H9 (cell line): Measurements from ENCODE around the gene FAM219B. TPM values are rescaled to one million over a fixed set of nuclear protein-coding genes. Genes with fewer than 3 reads are reported as not detected.

ENCODE experiments used
- DNase-seq: peaks from one replicate; pipeline ENCODE4 v3.0.0-alpha.2; 2017
- H2AFZ ChIP-seq: one replicate; pipeline ENCODE4 v1.6.1; 2013; ENCODE audit warnings: mild to moderate bottlenecking, low read length, control low read depth, moderate library complexity
- H2AK5ac ChIP-seq: 2 replicates; pipeline ENCODE4 v1.6.1; 2013; ENCODE audit warnings: low read length, control low read depth, mixed read lengths; ENCODE audit not compliant: insufficient read length
- H2BK120ac ChIP-seq: one replicate; pipeline ENCODE4 v1.6.1; 2013; ENCODE audit warnings: low read depth, mild to moderate bottlenecking, low read length, control low read depth, inconsistent platforms; ENCODE audit not compliant: poor library complexity, severe bottlenecking
- H2BK12ac ChIP-seq: 2 replicates; pipeline ENCODE4 v1.6.1; 2013; ENCODE audit warnings: low read length, control low read depth, mixed read lengths, low read depth; ENCODE audit not compliant: insufficient read length
- H2BK15ac ChIP-seq: 2 replicates; pipeline ENCODE4 v1.6.1; 2013; ENCODE audit warnings: low read depth, low read length, control low read depth
- H2BK20ac ChIP-seq: one replicate; pipeline ENCODE4 v1.6.1; 2013; ENCODE audit warnings: low read depth, mild to moderate bottlenecking, low read length, control low read depth, inconsistent platforms; ENCODE audit not compliant: poor library complexity, severe bottlenecking
- H2BK5ac ChIP-seq: 2 replicates; pipeline ENCODE4 v1.6.1; 2013; ENCODE audit warnings: low read length, control low read depth, mixed read lengths; ENCODE audit not compliant: insufficient read length
- H3K14ac ChIP-seq: 2 replicates; pipeline ENCODE4 v1.6.1; 2013; ENCODE audit warnings: low read length, control low read depth; ENCODE audit not compliant: insufficient read depth
- H3K18ac ChIP-seq: 2 replicates; pipeline ENCODE4 v1.6.1; 2013; ENCODE audit warnings: low read depth, mild to moderate bottlenecking, mixed read lengths, low read length, control low read depth; ENCODE audit not compliant: insufficient read length
- H3K23ac ChIP-seq: 2 replicates; pipeline ENCODE4 v1.6.1; 2013; ENCODE audit warnings: low read length, control low read depth, mixed read lengths, low read depth; ENCODE audit not compliant: insufficient read length
- H3K23me2 ChIP-seq: 2 replicates; pipeline ENCODE4 v1.6.1; 2013; ENCODE audit warnings: low read depth, mild to moderate bottlenecking, mixed read lengths, low read length, control low read depth; ENCODE audit not compliant: insufficient read length, poor library complexity, severe bottlenecking
- H3K27ac ChIP-seq: 2 replicates; pipeline ENCODE4 v1.5.1; 2013; ENCODE audit warnings: low read length, control low read depth, mixed read lengths, low read depth; ENCODE audit not compliant: insufficient read length
- H3K27me3 ChIP-seq: 2 replicates; pipeline ENCODE4 v1.6.1; 2013; ENCODE audit warnings: low read length, control low read depth, inconsistent platforms; ENCODE audit not compliant: insufficient read depth
- H3K4ac ChIP-seq: 2 replicates; pipeline ENCODE4 v1.6.1; 2013; ENCODE audit warnings: low read depth, mild to moderate bottlenecking, control low read depth, inconsistent platforms, low read length, moderate library complexity
- H3K4me1 ChIP-seq: 2 replicates; pipeline ENCODE4 v1.6.1; 2013; ENCODE audit warnings: low read length, control low read depth, inconsistent platforms; ENCODE audit not compliant: insufficient read depth
- H3K4me2 ChIP-seq: 2 replicates; pipeline ENCODE4 v1.6.1; 2013; ENCODE audit warnings: low read length, control low read depth, mixed read lengths; ENCODE audit not compliant: insufficient read length, insufficient read depth
- H3K56ac ChIP-seq: 2 replicates; pipeline ENCODE4 v1.6.1; 2013; ENCODE audit warnings: low read depth, mild to moderate bottlenecking, mixed read lengths, low read length, control low read depth; ENCODE audit not compliant: insufficient read length
- H3K79me1 ChIP-seq: 2 replicates; pipeline ENCODE4 v1.6.1; 2013; ENCODE audit warnings: low read depth, mild to moderate bottlenecking, moderate library complexity, low read length, control low read depth, inconsistent platforms; ENCODE audit not compliant: insufficient read depth, poor library complexity, severe bottlenecking
- H3K79me2 ChIP-seq: 2 replicates; pipeline ENCODE4 v1.6.1; 2013; ENCODE audit warnings: low read length, control low read depth, inconsistent platforms; ENCODE audit not compliant: insufficient read depth
- H3K9ac ChIP-seq: 2 replicates; pipeline ENCODE4 v1.6.1; 2013; ENCODE audit warnings: low read length, control low read depth, mixed read lengths; ENCODE audit not compliant: insufficient read length; ENCODE audit errors: extremely low read depth
- H3K9me3 ChIP-seq: one replicate; pipeline ENCODE4 v1.6.1; 2013; ENCODE audit warnings: low read depth, low read length, inconsistent platforms; ENCODE audit not compliant: control insufficient read depth
- H3T11ph ChIP-seq: one replicate; pipeline ENCODE4 v1.6.1; 2013; ENCODE audit warnings: mild to moderate bottlenecking, low read length, control low read depth, inconsistent platforms
- H4K20me1 ChIP-seq: one replicate; pipeline ENCODE4 v1.6.1; 2013; ENCODE audit not compliant: control insufficient read depth, insufficient read length, insufficient read depth
- H4K5ac ChIP-seq: 2 replicates; pipeline ENCODE4 v1.6.1; 2013; ENCODE audit warnings: low read depth, mild to moderate bottlenecking, mixed read lengths, low read length, control low read depth; ENCODE audit not compliant: insufficient read length
- H4K8ac ChIP-seq: replicated peaks from 2 replicates; pipeline ENCODE4 v1.6.1; 2013; ENCODE audit warnings: low read length, control low read depth, mixed read lengths, low read depth; ENCODE audit not compliant: insufficient read length
- H4K91ac ChIP-seq: 2 replicates; pipeline ENCODE4 v1.6.1; 2013; ENCODE audit warnings: low read depth, mild to moderate bottlenecking, moderate library complexity, mixed read lengths, low read length, control low read depth; ENCODE audit not compliant: insufficient read length
- H3K27ac Mint-ChIP-seq, 3 experiments: 2 replicates in 2 of 3; 3 replicates in 1 of 3; pipeline ENCODE4 v1.8.0; 2020 to 2021; ENCODE audit warnings: mixed read lengths in 3 of 3, mild to moderate bottlenecking in 1 of 3, moderate library complexity in 1 of 3
- H3K27me3 Mint-ChIP-seq: 2 replicates; pipeline ENCODE4 v1.8.0; 2021; ENCODE audit warnings: low read depth, mild to moderate bottlenecking, moderate library complexity, mixed read lengths
- H3K36me3 Mint-ChIP-seq, 3 experiments: 2 replicates in 2 of 3; 3 replicates in 1 of 3; pipeline ENCODE4 v1.8.0; 2020 to 2021; ENCODE audit warnings: low read depth in 3 of 3, mixed read lengths in 3 of 3; ENCODE audit not compliant: insufficient read depth in 1 of 3
- H3K4me1 Mint-ChIP-seq, 2 experiments: 2 replicates each; pipeline ENCODE4 v1.8.0; 2020; ENCODE audit warnings: mixed read lengths in 2 of 2
- H3K4me3 Mint-ChIP-seq, 2 experiments: 2 replicates in 1 of 2; 3 replicates in 1 of 2; pipeline ENCODE4 v1.8.0; 2020 to 2021; ENCODE audit warnings: mild to moderate bottlenecking in 2 of 2, mixed read lengths in 2 of 2, moderate library complexity in 1 of 2
- H3K9me3 Mint-ChIP-seq, 2 experiments: 2 replicates in 1 of 2; 3 replicates in 1 of 2; pipeline ENCODE4 v1.8.0; 2020; ENCODE audit warnings: mild to moderate bottlenecking in 2 of 2, mixed read lengths in 2 of 2, moderate library complexity in 1 of 2
- CTCF ChIP-seq: fragments of 200-600 bp; sonication (generic); conservative IDR thresholded peaks from 3 replicates; pipeline ENCODE4 v1.8.0; 2021; ENCODE audit warnings: antibody characterized with exemption, mild to moderate bottlenecking
- WGBS: extraction: QIAGEN DNeasy Blood & Tissue Kit; methylation state at CpG from one replicate; pipeline ENCODE4 v1.1.7; 2013; ENCODE audit warnings: missing lambda C conversion rate, low lambda C conversion rate, mixed read lengths; ENCODE audit not compliant: insufficient read length; ENCODE audit errors: extremely low coverage; 5-methylcytosine and 5-hydroxymethylcytosine counted together
- total RNA-seq: library from RNA; stranded (reverse); gene quantifications from 2 replicates; pipeline ENCODE4 v1.2.1, GENCODE V29; 2021

The FAM219B gene
- total RNA-seq, 1 experiment from 2014 or later = 60.3 TPM

GRCh38 chr15:74882528-74882927 lies 24.1 kb downstream of the FAM219B start:
- no peak overlapping the region for H4K8ac ChIP-seq
- H3K9ac ChIP-seq = no peak overlapping the region
- no peak overlapping the region for H3K56ac ChIP-seq
- Mint-ChIP-seq H3K36me3 (peaks cover 0 to 8% (median 6%) of the 10 kb centered on the region in 3 experiments; a peak in 4 of 7 replicates), H3K27me3 (peaks cover 5% of the 10 kb centered on the region), H3K27ac (no peak overlapping the region), H3K4me3 (no peak overlapping the region), H3K4me1 (peaks cover 2 to 9% of the 10 kb centered on the region in 2 experiments; a peak in 2 of 4 replicates), H3K9me3 (peaks cover 6 to 9% of the 10 kb centered on the region in 2 experiments; a peak in 4 of 5 replicates)
- no peak overlapping the region for H2BK12ac ChIP-seq
- no peak overlapping the region for H4K91ac ChIP-seq
- no peak overlapping the region for H3K4ac ChIP-seq
- no peak overlapping the region for H3K4me2 ChIP-seq
- H3K9me3 ChIP-seq = peaks cover 11% of the 10 kb centered on the region
- no peaks in the 10 kb centered on the region for H3K4me1 ChIP-seq
- no peaks in the 10 kb centered on the region for H3K79me1 ChIP-seq
- H2BK20ac ChIP-seq = no peak overlapping the region
- H4K5ac ChIP-seq = no peak overlapping the region
- WGBS = no CpG with 5 or more reads among the region's 6 CpGs
- H3K18ac ChIP-seq = no peak overlapping the region
- no peaks in the 10 kb centered on the region for H4K20me1 ChIP-seq
- no peak for DNase-seq
- no peak for TF ChIP-seq CTCF
- no peaks in the 10 kb centered on the region for H3K23me2 ChIP-seq
- no peak overlapping the region for H2AFZ ChIP-seq
- H2BK5ac ChIP-seq = no peak overlapping the region
- no peak overlapping the region for H3T11ph ChIP-seq
- no peak overlapping the region for H3K27ac ChIP-seq
- no peak overlapping the region for H3K14ac ChIP-seq
- no peak overlapping the region for H3K23ac ChIP-seq
- no peaks in the 10 kb centered on the region for H3K79me2 ChIP-seq
- no peak overlapping the region for H2BK120ac ChIP-seq
- H3K27me3 ChIP-seq = no peaks in the 10 kb centered on the region
- H2AK5ac ChIP-seq = no peak overlapping the region
- no peak overlapping the region for H2BK15ac ChIP-seq
